Cardiac muscle cell (in vitro differentiated cells and primary cell): ENCODE results near the gene PRKAG2. TPM values are rescaled to one million over a fixed set of nuclear protein-coding genes. Genes with fewer than 3 reads are reported as not detected.

ENCODE experiments used
- DNase-seq, 2 donors: peaks; one replicate each; pipeline versions ENCODE4 v3.0.0 to v3.0.0-alpha.2; 2010 to 2017; ENCODE audit warnings: low read depth in 1 of 2, low spot score in 1 of 2
- H3K27ac ChIP-seq: fragments of 200-600 bp; sonication (generic); 2 replicates; pipeline ENCODE4 v1.5.1; 2016
- H3K27me3 ChIP-seq: fragments of 200-600 bp; sonication (generic); 2 replicates; pipeline ENCODE4 v1.6.0; 2016; ENCODE audit warnings: control low read depth
- H3K36me3 ChIP-seq: fragments of 200-600 bp; sonication (generic); 2 replicates; pipeline ENCODE4 v1.5.1; 2016; ENCODE audit warnings: control low read depth
- H3K4me1 ChIP-seq: fragments of 200-600 bp; sonication (generic); 2 replicates; pipeline ENCODE4 v1.8.1; 2017; ENCODE audit warnings: low read depth, mild to moderate bottlenecking, mixed run types
- H3K4me3 ChIP-seq: fragments of 200-600 bp; sonication (generic); 2 replicates; pipeline ENCODE4 v1.5.1; 2016; ENCODE audit warnings: mild to moderate bottlenecking
- H3K9me3 ChIP-seq: fragments of 200-600 bp; sonication (generic); 2 replicates; pipeline ENCODE4 v1.5.1; 2017; ENCODE audit warnings: low read depth, mild to moderate bottlenecking, control low read depth
- CTCF ChIP-seq: IDR thresholded peaks from 2 replicates; pipeline ENCODE4 v1.5.1; 2012; ENCODE audit warnings: low read depth, mild to moderate bottlenecking, low read length
- polyA plus RNA-seq: library from polyadenylated mRNA; unstranded; fragments of >200 nt; fragmentation: Nextera tagmentation; extraction: Ambion mirVana; gene quantifications from 2 replicates; pipeline ENCODE4 v1.2.1, GENCODE V29; 2016
- total RNA-seq: library from RNA; depleted of rRNA; stranded (reverse); fragments of >200 nt; gene quantifications from 2 replicates; pipeline ENCODE4 v1.2.3, GENCODE V29; 2016

PRKAG2 gene
- total and polyA plus RNA-seq, 2 experiments from 2014 or later = 43.4 to 85.3 TPM

- no peak for TF ChIP-seq CTCF
- H3K36me3 ChIP-seq = no peaks in the 10 kb centered on the region
- H3K4me1 ChIP-seq = peaks cover 14% of the 10 kb centered on the region
- H3K4me3 ChIP-seq = no peak overlapping the region
- no peaks in the 10 kb centered on the region for H3K27me3 ChIP-seq
- H3K27ac ChIP-seq = no peak overlapping the region
- H3K9me3 ChIP-seq = no peaks in the 10 kb centered on the region
- no peak for DNase-seq
These were observed 362.2 kb downstream of the PRKAG2 start for GRCh38 chr7:151514461-151515275.

GRCh38 chr7:151513133-151513532 is 363.8 kb downstream of the PRKAG2 start:
- Histone ChIP-seq H3K4me3 (no peak overlapping the region), H3K27me3 (no peaks in the 10 kb centered on the region), H3K9me3 (no peaks in the 10 kb centered on the region), H3K27ac (peak overlapping the region; percentile 66), H3K4me1 (peaks cover 26% of the 10 kb centered on the region), H3K36me3 (no peaks in the 10 kb centered on the region)
- no peak for TF ChIP-seq CTCF
- DNase-seq = no peak

- H3K4me1 ChIP-seq = peaks cover 26% of the 10 kb centered on the region
- peak in 1 of 2 donors; percentile 23 for DNase-seq
- no peaks in the 10 kb centered on the region for H3K27me3 ChIP-seq
- H3K9me3 ChIP-seq = no peaks in the 10 kb centered on the region
- no peaks in the 10 kb centered on the region for H3K36me3 ChIP-seq
- H3K27ac ChIP-seq = peak overlapping the region; percentile 66
- no peak overlapping the region for H3K4me3 ChIP-seq
- TF ChIP-seq CTCF = no peak
These were observed 364.6 kb downstream of the PRKAG2 start for GRCh38 chr7:151512353-151512752.

- no peaks in the 10 kb centered on the region for H3K27me3 ChIP-seq
- no peak overlapping the region for H3K4me3 ChIP-seq
- TF ChIP-seq CTCF = no peak
- no peaks in the 10 kb centered on the region for H3K9me3 ChIP-seq
- no peaks in the 10 kb centered on the region for H3K36me3 ChIP-seq
- H3K4me1 ChIP-seq = peaks cover 27% of the 10 kb centered on the region
- peak overlapping the region; percentile 66 for H3K27ac ChIP-seq
- peak in 1 of 2 donors; percentile 64 for DNase-seq
These were observed 365.0 kb downstream of the PRKAG2 start for GRCh38 chr7:151511946-151512345.

GRCh38 chr7:151511270-151511669 is 365.6 kb downstream of the PRKAG2 start:
- Histone ChIP-seq H3K27me3 (no peaks in the 10 kb centered on the region), H3K4me3 (no peak overlapping the region), H3K4me1 (peaks cover 32% of the 10 kb centered on the region), H3K36me3 (no peaks in the 10 kb centered on the region), H3K27ac (peak overlapping the region; percentile 15), H3K9me3 (no peaks in the 10 kb centered on the region)
- no peak for TF ChIP-seq CTCF
- no peak for DNase-seq
